ENCODE data around the gene C3orf20. TPM values are rescaled to one million over a fixed set of nuclear protein-coding genes. Genes with fewer than 3 reads are reported as not detected.
"Not testable (repeated sequence)": the region's sequence is repeated elsewhere in the genome, so short reads cannot be mapped to it uniquely, and the experiment has no call there.

C3orf20 gene
- total RNA-seq, 1 experiment from 2014 or later = not detected

DNA sequence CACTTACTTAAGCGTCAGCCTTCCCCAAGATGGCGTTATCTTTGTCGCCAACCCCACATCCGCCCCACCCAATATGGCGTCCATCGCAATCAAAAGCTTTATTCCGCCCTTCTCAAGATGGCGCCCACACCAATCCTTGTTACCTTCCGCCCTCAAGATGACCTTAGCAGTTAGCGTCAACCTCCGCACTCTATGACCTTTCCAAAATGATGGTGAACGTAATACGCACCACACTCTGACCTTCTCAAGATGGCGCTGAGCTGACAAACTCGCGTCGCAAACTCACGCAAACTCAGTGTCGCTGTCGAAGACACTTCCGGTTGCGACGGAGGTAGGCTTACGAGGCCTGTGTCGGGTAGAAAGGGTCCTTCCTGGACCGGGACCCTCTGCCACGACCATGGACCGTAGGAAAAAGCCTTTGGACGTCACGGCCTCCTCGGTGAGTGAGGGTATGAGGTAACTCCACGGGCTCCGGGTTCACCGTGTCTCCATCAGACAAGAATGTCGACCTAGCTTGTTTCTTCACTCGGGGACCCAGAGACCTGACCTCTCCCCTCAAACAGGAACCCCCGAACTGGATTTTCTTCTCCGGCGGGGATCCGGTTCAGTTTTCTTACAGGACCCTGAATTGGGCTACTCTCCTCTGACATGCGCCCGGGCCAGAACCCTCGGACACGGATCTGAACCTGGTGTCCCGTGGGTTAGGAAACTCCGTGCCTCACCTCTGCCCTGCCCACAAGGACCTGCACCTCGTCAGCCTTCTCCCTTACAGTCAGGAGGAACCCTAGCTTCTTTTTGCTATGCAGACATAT is 23.3 kb upstream of the C3orf20 start, which contains the start of gene CCDC174:
CCDC174 (plus strand) TSS at position 323 of the 812 bp plus-strand sequence; CDS start at position 398, 75 bp downstream.
- CTCF ChIA-PET = interaction anchor here (0.7 kb wide), 2 partner anchors 130 to 137 kb away, joined by 3 read pairs; no protein-coding TSS in a partner anchor
- BruUV-seq (replicated peaks) = TSS peak; percentile 88
- ATAC-seq = peak; percentile 99
- Histone ChIP-seq H3K36me3 (ENCODE audit: control insufficient read depth, insufficient read depth, low read length) (peaks cover 17% of the 10 kb centered on the region), H3K4me3 (ENCODE audit: low read depth in 2 of 2, low read length in 2 of 2) (peak within 1 kb of the TSS; percentile 75 to 96), H3K27me3 (ENCODE audit: control insufficient read depth, insufficient read depth, low read length) (no peaks in the 10 kb centered on the region), H3K27ac (ENCODE audit: low read length) (peak within 1 kb of the TSS; percentile 88), H3K4me1 (ENCODE audit: control insufficient read depth, insufficient read depth, low read length) (peaks cover 18% of the 10 kb centered on the region), H3K9me3 (ENCODE audit: control insufficient read depth, insufficient read depth, low read depth, low read length) (no peaks in the 10 kb centered on the region)
- in situ Hi-C loops (cut with HindIII; ENCODE audit: low pct_unique_long_range_greater_than_20kb, low sequenced_read_pairs) = no loop called here
- peak; percentile 99 for DNase-seq (ENCODE audit: low read depth, low spot score)
- intact Hi-C loops (cut with micrococcal nuclease; ENCODE audit: unreplicated experiment) = no loop called here
- POLR2A ChIA-PET = interaction anchor here (0.6 to 1.1 kb wide), 5 partner anchors 85 to 1405 kb away, joined by 4 to 5 read pairs (median 4); no protein-coding TSS in a partner anchor
- TF ChIP-seq TCF7L2 (IDR thresholded peaks at IDR 0.05; ENCODE audit: low read depth, low read length) (0 out of 2 replicates have a peak, but pooled peaks have one; percentile 36), POLR2AphosphoS5 (IDR thresholded peaks at IDR 0.05; ENCODE audit: low read depth, low read length) (peak; percentile 92), SIN3A (IDR thresholded peaks at IDR 0.05; ENCODE audit: borderline replicate concordance, insufficient read depth, low read depth, low read length) (no peak)
- TF ChIP-seq, protein P1, sequence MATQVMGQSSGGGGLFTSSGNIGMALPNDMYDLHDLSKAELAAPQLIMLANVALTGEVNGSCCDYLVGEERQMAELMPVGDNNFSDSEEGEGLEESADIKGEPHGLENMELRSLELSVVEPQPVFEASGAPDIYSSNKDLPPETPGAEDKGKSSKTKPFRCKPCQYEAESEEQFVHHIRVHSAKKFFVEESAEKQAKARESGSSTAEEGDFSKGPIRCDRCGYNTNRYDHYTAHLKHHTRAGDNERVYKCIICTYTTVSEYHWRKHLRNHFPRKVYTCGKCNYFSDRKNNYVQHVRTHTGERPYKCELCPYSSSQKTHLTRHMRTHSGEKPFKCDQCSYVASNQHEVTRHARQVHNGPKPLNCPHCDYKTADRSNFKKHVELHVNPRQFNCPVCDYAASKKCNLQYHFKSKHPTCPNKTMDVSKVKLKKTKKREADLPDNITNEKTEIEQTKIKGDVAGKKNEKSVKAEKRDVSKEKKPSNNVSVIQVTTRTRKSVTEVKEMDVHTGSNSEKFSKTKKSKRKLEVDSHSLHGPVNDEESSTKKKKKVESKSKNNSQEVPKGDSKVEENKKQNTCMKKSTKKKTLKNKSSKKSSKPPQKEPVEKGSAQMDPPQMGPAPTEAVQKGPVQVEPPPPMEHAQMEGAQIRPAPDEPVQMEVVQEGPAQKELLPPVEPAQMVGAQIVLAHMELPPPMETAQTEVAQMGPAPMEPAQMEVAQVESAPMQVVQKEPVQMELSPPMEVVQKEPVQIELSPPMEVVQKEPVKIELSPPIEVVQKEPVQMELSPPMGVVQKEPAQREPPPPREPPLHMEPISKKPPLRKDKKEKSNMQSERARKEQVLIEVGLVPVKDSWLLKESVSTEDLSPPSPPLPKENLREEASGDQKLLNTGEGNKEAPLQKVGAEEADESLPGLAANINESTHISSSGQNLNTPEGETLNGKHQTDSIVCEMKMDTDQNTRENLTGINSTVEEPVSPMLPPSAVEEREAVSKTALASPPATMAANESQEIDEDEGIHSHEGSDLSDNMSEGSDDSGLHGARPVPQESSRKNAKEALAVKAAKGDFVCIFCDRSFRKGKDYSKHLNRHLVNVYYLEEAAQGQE (IDR thresholded peaks at IDR 0.05; ENCODE audit: insufficient read depth in 1 of 2, low read depth in 2 of 2, low read length in 1 of 2) = peak in 1 of 2 experiments; percentile 55; a peak in 1 of 4 replicates
- TF ChIP-seq, protein P2, sequence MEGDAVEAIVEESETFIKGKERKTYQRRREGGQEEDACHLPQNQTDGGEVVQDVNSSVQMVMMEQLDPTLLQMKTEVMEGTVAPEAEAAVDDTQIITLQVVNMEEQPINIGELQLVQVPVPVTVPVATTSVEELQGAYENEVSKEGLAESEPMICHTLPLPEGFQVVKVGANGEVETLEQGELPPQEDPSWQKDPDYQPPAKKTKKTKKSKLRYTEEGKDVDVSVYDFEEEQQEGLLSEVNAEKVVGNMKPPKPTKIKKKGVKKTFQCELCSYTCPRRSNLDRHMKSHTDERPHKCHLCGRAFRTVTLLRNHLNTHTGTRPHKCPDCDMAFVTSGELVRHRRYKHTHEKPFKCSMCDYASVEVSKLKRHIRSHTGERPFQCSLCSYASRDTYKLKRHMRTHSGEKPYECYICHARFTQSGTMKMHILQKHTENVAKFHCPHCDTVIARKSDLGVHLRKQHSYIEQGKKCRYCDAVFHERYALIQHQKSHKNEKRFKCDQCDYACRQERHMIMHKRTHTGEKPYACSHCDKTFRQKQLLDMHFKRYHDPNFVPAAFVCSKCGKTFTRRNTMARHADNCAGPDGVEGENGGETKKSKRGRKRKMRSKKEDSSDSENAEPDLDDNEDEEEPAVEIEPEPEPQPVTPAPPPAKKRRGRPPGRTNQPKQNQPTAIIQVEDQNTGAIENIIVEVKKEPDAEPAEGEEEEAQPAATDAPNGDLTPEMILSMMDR (IDR thresholded peaks at IDR 0.05) = no peak

DNA sequence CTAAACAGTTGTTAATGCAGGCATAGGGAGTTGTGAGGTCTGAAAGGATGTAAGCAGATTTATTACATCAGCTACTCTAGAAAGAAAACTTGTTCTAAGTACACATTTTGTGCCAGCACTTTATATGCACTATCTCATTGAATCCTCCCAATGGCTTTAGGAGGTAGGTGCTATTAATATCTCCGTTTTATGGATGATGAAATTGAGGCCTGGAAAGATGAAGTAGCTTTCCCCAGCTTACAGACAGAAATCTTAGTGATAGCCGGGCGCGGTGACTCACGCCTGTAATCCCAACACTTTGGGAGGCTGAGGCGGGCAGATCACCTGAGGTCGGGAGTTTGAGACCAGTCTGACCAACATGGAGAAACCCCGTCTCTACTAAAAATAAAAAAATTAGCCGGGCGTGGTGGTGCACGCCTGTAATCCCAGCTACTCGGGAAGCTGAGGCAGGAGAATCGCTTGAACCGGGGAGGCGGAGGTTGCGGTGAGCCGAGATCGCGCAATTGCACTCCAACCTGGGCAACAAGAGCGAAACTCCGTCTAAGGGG is 22.5 kb upstream of the C3orf20 start:
- ATAC-seq; POLR2A ChIA-PET; intact Hi-C loops (cut with micrococcal nuclease; ENCODE audit: unreplicated experiment); DNase-seq (ENCODE audit: low read depth, low spot score); in situ Hi-C loops (cut with HindIII; ENCODE audit: low pct_unique_long_range_greater_than_20kb, low sequenced_read_pairs); BruUV-seq (replicated peaks); H3K9me3 ChIP-seq (ENCODE audit: control insufficient read depth, insufficient read depth, low read depth, low read length); H3K27me3 ChIP-seq (ENCODE audit: control insufficient read depth, insufficient read depth, low read length): not testable (repeated sequence)
- H3K4me1 ChIP-seq (ENCODE audit: control insufficient read depth, insufficient read depth, low read length) = peaks cover 18% of the 10 kb centered on the region
- peak overlapping the region; percentile 75 to 96 for H3K4me3 ChIP-seq (ENCODE audit: low read depth in 2 of 2, low read length in 2 of 2)
- H3K27ac ChIP-seq (ENCODE audit: low read length) = peak overlapping the region; percentile 88
- CTCF ChIA-PET = interaction anchor here (0.6 kb wide), 1 partner anchor 60 kb away, joined by 3 read pairs; no protein-coding TSS in a partner anchor
- peaks cover 22% of the 10 kb centered on the region for H3K36me3 ChIP-seq (ENCODE audit: control insufficient read depth, insufficient read depth, low read length)
